ENCODE data around the gene C19orf44. TPM values are rescaled to one million over a fixed set of nuclear protein-coding genes. Genes with fewer than 3 reads are reported as not detected.
"Not testable (repeated sequence)": the region's sequence is repeated elsewhere in the genome, so short reads cannot be mapped to it uniquely, and the experiment has no call there.

The C19orf44 gene
- total and polyA plus RNA-seq, 2 experiments from 2014 or later = 2.4 to 5.1 TPM

- Histone ChIP-seq H3F3A (ENCODE audit: insufficient read depth) (peaks cover 16% of the 10 kb centered on the region), H3K4me2 (ENCODE audit: unreplicated experiment) (no peak overlapping the region), H3K9ac (no peak overlapping the region), H2AFZ (no peak overlapping the region), H3K4me3 (no peak overlapping the region), H3K36me3 (ENCODE audit: low read depth) (no peaks in the 10 kb centered on the region), H3K9me2 (ENCODE audit: insufficient read depth) (no peaks in the 10 kb centered on the region), H3K4me1 (ENCODE audit: insufficient read depth) (peaks cover 20% of the 10 kb centered on the region), H3K27ac (no peak overlapping the region), H4K20me1 (ENCODE audit: insufficient read depth) (no peaks in the 10 kb centered on the region), H3K9me3 (ENCODE audit: low read depth) (no peaks in the 10 kb centered on the region), H3K79me2 (ENCODE audit: insufficient read depth) (peaks cover 23% of the 10 kb centered on the region), H3K27me3 (replicated peaks; ENCODE audit: insufficient read depth) (no peaks in the 10 kb centered on the region)
- WGBS, 2 experiments (ENCODE audit: low coverage in 1 of 2, low lambda C conversion rate in 2 of 2, missing lambda C conversion rate in 2 of 2) = 61 to 66% methylated on average over 13 of the region's 13 CpGs
- TF ChIP-seq EZH2phosphoT487 (IDR thresholded peaks at IDR 0.05; ENCODE audit: insufficient read depth, low read depth) = no peak
- no peak for DNase-seq
- in situ Hi-C loops (cut with MboI) = no loop called here
Measured at GRCh38 chr19:16473875-16474392, 22.3 kb upstream of the C19orf44 start.

DNA sequence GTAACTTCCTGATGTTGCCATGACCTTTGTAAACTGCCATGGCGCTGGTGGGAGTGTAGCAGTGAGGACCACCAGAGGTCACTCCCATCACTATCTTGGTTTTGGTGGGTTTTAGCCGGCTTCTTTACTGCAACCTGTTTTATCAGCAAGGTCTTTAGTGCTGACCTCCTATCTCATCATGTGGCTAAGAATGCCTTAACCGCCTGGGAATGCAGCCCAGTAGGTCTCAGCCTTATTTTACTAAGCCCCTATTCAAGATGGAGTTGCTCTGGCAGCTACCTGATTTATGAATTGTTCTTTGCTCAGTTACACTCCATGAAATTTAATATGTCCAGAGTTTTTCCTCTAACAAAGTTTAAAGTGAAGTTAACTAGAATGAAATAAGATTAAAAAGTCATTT lies 19.8 kb upstream of the C19orf44 start:
- WGBS, 2 experiments (ENCODE audit: low coverage in 1 of 2, low lambda C conversion rate in 2 of 2, missing lambda C conversion rate in 2 of 2) = 44 to 50% methylated on average over 3 of the region's 3 CpGs
- H3K27ac ChIP-seq = no peak overlapping the region
- no peak overlapping the region for H2AFZ ChIP-seq
- TF ChIP-seq EZH2 (IDR thresholded peaks at IDR 0.05; ENCODE audit: insufficient read depth, poor library complexity, severe bottlenecking) (no peak), EZH2phosphoT487 (IDR thresholded peaks at IDR 0.05; ENCODE audit: insufficient read depth, low read depth) (no peak)
- DNase-seq = no peak
- no peak overlapping the region for H3K9ac ChIP-seq
- in situ Hi-C loops (cut with MboI) = no loop called here
- peaks cover 3% of the 10 kb centered on the region; the same call in 1 of the 2 replicates for H3K4me1 ChIP-seq (ENCODE audit: insufficient read depth)
- H3F3A ChIP-seq (ENCODE audit: insufficient read depth) = no peaks in the 10 kb centered on the region
- no peaks in the 10 kb centered on the region for H3K9me3 ChIP-seq (ENCODE audit: low read depth)
- H4K20me1 ChIP-seq (ENCODE audit: insufficient read depth) = no peaks in the 10 kb centered on the region
- H3K9me2 ChIP-seq (ENCODE audit: insufficient read depth) = no peaks in the 10 kb centered on the region
- no peaks in the 10 kb centered on the region for H3K36me3 ChIP-seq (ENCODE audit: low read depth)
- no peaks in the 10 kb centered on the region for H3K27me3 ChIP-seq (replicated peaks; ENCODE audit: insufficient read depth)
- no peak overlapping the region for H3K4me3 ChIP-seq
- no peak overlapping the region for H3K4me2 ChIP-seq (ENCODE audit: unreplicated experiment)
- peaks cover under 1% of the 10 kb centered on the region; the same call in 1 of the 2 replicates for H3K79me2 ChIP-seq (ENCODE audit: insufficient read depth)

GRCh38 chr19:16477311-16477710 lies 18.9 kb upstream of the C19orf44 start:
- H3K9ac ChIP-seq = no peak overlapping the region
- no peaks in the 10 kb centered on the region for H3F3A ChIP-seq (ENCODE audit: insufficient read depth)
- 94 to 95% methylated on average over 1 of the region's 1 CpG for WGBS, 2 experiments (ENCODE audit: low coverage in 1 of 2, low lambda C conversion rate in 2 of 2, missing lambda C conversion rate in 2 of 2)
- TF ChIP-seq EZH2phosphoT487 (IDR thresholded peaks at IDR 0.05; ENCODE audit: insufficient read depth, low read depth) (no peak), EZH2 (IDR thresholded peaks at IDR 0.05; ENCODE audit: insufficient read depth, poor library complexity, severe bottlenecking) (no peak)
- no peaks in the 10 kb centered on the region for H3K9me3 ChIP-seq (ENCODE audit: low read depth)
- no peak overlapping the region for H3K4me2 ChIP-seq (ENCODE audit: unreplicated experiment)
- no peaks in the 10 kb centered on the region for H3K27me3 ChIP-seq (replicated peaks; ENCODE audit: insufficient read depth)
- H4K20me1 ChIP-seq (ENCODE audit: insufficient read depth) = no peaks in the 10 kb centered on the region
- peaks cover 2% of the 10 kb centered on the region; the same call in 1 of the 2 replicates for H3K4me1 ChIP-seq (ENCODE audit: insufficient read depth)
- H3K36me3 ChIP-seq (ENCODE audit: low read depth) = no peaks in the 10 kb centered on the region
- H3K4me3 ChIP-seq = no peak overlapping the region
- no peak for DNase-seq
- H3K9me2 ChIP-seq (ENCODE audit: insufficient read depth) = no peaks in the 10 kb centered on the region
- in situ Hi-C loops (cut with MboI) = no loop called here
- H3K27ac ChIP-seq = no peak overlapping the region
- H3K79me2 ChIP-seq (ENCODE audit: insufficient read depth) = no peaks in the 10 kb centered on the region
- no peak overlapping the region for H2AFZ ChIP-seq

DNA sequence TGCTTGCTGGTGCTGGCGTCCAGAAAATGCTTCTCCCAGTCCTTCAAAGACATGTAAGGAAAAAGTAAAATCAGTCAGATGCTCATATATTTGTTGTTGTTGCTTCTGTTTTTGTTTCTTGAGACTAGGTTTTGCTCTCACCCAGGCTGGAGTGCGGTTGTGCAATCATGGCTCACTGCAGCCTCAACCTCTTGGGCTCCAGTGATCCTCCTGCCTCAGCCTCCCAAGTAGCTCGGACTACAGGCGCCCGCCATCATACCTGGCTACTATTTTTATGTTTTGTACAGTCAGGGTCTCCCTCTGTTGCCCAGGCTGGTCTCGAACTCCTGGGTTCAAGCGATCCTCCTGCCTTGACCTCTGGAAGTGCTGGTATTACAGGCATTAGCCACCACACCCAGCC lies 13.4 kb upstream of the C19orf44 start:
- in situ Hi-C loops (cut with MboI) = no loop called here
- H3K4me3 ChIP-seq = no peak overlapping the region
- H3K9me2 ChIP-seq (ENCODE audit: insufficient read depth) = no peaks in the 10 kb centered on the region
- TF ChIP-seq EZH2 (IDR thresholded peaks at IDR 0.05; ENCODE audit: insufficient read depth, poor library complexity, severe bottlenecking) = no peak
- no peak for TF ChIP-seq EZH2phosphoT487 (IDR thresholded peaks at IDR 0.05; ENCODE audit: insufficient read depth, low read depth)
- H4K20me1 ChIP-seq (ENCODE audit: insufficient read depth) = no peaks in the 10 kb centered on the region
- H3K9me3 ChIP-seq (ENCODE audit: low read depth) = no peaks in the 10 kb centered on the region
- no peak for DNase-seq
- no peaks in the 10 kb centered on the region for H3F3A ChIP-seq (ENCODE audit: insufficient read depth)
- no peak overlapping the region for H3K27ac ChIP-seq
- H3K79me2 ChIP-seq (ENCODE audit: insufficient read depth) = no peaks in the 10 kb centered on the region
- H3K4me1 ChIP-seq (ENCODE audit: insufficient read depth) = no peaks in the 10 kb centered on the region
- no peak overlapping the region for H3K9ac ChIP-seq
- no peaks in the 10 kb centered on the region for H3K36me3 ChIP-seq (ENCODE audit: low read depth)
- no peak overlapping the region for H2AFZ ChIP-seq
- no peak overlapping the region for H3K4me2 ChIP-seq (ENCODE audit: unreplicated experiment)
- no peaks in the 10 kb centered on the region for H3K27me3 ChIP-seq (replicated peaks; ENCODE audit: insufficient read depth)
- WGBS, 2 experiments (ENCODE audit: low coverage in 1 of 2, low lambda C conversion rate in 2 of 2, missing lambda C conversion rate in 2 of 2) = 74 to 78% methylated on average over 7 of the region's 7 CpGs

- H3K9me2 ChIP-seq (ENCODE audit: insufficient read depth); H3K4me1 ChIP-seq (ENCODE audit: insufficient read depth); H3K9ac ChIP-seq; H3K4me3 ChIP-seq; H3K4me2 ChIP-seq (ENCODE audit: unreplicated experiment); H3K27ac ChIP-seq; H3K9me3 ChIP-seq (ENCODE audit: low read depth); H3K36me3 ChIP-seq (ENCODE audit: low read depth); H4K20me1 ChIP-seq (ENCODE audit: insufficient read depth); H2AFZ ChIP-seq; H3K27me3 ChIP-seq (replicated peaks; ENCODE audit: insufficient read depth); H3F3A ChIP-seq (ENCODE audit: insufficient read depth); H3K79me2 ChIP-seq (ENCODE audit: insufficient read depth); DNase-seq; in situ Hi-C loops (cut with MboI): not testable (repeated sequence)
- 76 to 81% methylated on average over 4 of the region's 4 CpGs for WGBS, 2 experiments (ENCODE audit: low coverage in 1 of 2, low lambda C conversion rate in 2 of 2, missing lambda C conversion rate in 2 of 2)
Measured at GRCh38 chr19:16486476-16486875, 9.7 kb upstream of the C19orf44 start.

Data from GM23248 (cell line).